Epithelial cell of esophagus (primary cell): ENCODE measurements around the gene ENDOD1.

ENCODE experiments used
- DNase-seq: peaks from one replicate; pipeline ENCODE4 v3.0.0; 2010; ENCODE audit warnings: low read depth
- H3K4me3 ChIP-seq: 2 replicates; pipeline ENCODE4 v1.5.1; 2011; ENCODE audit warnings: mild to moderate bottlenecking, low read length, control low read depth
- TF ChIP-seq, protein P1 (sequence below): IDR thresholded peaks from 2 replicates; pipeline ENCODE4 v1.5.1; 2011; ENCODE audit warnings: low read depth, mild to moderate bottlenecking, low read length, control low read depth, inconsistent platforms; ENCODE audit not compliant: insufficient read depth; ENCODE audit errors: missing control alignments

ENDOD1 gene

DNA sequence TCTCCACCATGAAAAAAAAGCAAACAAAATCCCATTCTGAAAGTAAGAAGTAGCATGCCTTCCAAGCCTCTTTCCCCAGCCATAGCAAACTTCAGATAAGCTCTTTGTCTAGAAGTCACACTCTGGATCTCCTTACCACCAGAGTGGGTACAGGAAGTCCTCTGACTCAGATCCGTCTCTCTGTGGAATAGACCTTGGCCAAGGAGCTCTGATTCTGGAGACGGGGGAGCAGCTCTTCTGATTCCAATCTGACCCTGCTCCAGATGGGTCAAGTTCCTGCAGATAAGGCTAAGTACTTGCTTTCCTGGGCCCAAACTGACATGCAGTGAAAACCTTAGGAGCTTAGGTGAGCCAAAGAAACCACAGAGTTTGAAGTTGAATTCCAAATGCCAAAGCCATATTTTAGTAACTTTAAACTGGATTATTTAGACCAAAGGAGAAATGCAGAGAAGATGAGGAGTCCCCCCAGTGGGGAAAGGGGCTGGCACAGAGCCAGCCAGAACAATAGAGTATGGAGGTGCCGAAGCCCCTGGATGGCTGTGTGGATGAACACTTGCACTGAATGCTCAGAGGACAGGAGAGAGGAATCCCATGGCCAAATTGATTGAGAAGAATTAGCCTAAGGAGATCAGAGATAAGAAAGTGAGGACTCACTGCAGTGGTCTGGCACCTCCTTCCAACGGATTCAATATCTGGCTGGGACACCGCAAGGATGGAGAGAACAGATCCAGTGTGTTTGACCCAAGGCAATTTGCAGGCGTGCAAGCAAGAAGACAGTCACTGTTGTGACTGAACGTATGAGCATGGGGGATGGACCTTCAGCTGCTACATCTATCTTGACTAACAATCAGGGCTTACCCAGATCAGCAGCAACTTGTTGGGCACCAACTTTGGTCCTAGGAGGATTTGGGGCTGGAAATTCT, 54.9 kb downstream of the ENDOD1 start:
- TF ChIP-seq, protein P1, sequence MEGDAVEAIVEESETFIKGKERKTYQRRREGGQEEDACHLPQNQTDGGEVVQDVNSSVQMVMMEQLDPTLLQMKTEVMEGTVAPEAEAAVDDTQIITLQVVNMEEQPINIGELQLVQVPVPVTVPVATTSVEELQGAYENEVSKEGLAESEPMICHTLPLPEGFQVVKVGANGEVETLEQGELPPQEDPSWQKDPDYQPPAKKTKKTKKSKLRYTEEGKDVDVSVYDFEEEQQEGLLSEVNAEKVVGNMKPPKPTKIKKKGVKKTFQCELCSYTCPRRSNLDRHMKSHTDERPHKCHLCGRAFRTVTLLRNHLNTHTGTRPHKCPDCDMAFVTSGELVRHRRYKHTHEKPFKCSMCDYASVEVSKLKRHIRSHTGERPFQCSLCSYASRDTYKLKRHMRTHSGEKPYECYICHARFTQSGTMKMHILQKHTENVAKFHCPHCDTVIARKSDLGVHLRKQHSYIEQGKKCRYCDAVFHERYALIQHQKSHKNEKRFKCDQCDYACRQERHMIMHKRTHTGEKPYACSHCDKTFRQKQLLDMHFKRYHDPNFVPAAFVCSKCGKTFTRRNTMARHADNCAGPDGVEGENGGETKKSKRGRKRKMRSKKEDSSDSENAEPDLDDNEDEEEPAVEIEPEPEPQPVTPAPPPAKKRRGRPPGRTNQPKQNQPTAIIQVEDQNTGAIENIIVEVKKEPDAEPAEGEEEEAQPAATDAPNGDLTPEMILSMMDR, result no peak
- H3K4me3 ChIP-seq, result no peak overlapping the region
- DNase-seq, result no peak

DNA sequence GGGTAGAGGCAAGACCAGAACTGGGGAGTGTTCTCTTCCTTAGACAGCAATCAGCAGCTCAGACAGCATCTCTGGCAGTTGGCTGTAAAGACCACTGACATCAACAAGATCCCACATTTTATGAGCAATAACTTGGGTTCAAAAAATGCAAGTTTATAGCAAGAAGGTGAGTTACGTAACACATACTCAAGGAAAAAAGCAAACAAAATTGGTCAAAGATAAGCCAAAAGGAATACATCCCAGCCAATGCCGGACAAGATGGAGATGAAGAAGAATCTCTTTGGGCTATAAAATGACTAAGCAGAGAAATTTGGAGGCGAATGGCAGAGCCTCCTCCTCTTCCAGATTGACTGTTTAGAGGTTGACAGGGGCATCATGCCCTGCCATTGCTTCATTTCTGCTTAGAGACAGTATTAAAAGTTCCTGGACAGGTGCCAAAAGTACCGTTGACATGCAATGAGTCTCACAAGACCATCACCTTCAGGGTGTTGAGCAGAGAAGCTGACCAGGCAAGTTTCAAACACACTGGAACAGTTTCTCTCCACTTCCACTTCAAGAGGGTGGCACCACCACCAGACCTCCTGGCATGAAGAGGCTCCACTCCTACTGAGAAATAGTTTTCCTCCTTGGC, 55.9 kb downstream of the ENDOD1 start:
- DNase-seq, result peak; percentile 40
- H3K4me3 ChIP-seq, result no peak overlapping the region
- TF ChIP-seq, protein P1, result no peak

DNA sequence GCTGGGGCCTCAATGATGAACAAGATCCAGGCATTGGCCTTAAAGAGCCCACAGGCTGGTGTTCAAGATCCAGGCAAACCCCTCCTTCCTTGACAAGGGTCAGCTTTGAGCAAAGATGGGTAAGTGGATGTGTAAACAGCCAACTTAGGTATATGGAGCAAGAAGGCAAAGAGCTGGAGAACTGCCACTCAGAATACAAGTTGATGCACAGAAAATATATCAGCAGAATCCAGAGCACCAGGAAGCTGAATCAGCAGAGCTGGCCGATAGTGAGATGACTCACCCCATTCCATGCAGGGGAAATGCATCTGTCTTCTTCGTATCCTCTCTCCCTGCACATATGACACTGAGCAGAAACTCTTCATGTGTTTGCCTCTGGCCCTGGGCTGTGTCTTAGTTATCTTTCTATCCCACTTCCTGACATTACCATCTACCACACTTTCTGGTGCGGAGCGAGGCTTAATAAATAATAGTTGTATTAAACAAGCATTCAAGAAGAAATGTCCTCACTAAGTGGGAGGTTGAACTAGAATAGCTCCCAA, 57.8 kb downstream of the ENDOD1 start:
- peak; percentile 92 for DNase-seq
- TF ChIP-seq, protein P1, result no peak
- H3K4me3 ChIP-seq, result no peak overlapping the region

DNA sequence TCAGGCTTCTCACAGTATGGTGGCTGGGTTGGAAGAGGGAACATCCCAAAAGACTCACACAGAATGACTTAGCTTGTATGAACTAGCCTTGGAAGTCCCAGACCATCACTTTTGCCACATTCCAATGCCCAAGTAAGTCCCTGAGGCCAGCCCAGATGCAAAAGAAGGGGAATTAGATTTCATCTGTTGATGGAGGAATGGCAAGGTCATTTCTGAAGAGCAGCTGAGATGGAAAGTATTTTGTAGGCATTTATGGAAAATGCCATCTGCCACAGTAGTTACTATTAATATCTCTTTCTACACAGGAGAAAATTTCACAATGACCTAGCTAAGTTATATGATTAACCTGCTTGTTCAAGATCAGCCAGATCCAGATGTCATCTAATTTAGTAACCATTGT, 58.8 kb downstream of the ENDOD1 start:
- DNase-seq, result no peak
- TF ChIP-seq, protein P1, result no peak
- H3K4me3 ChIP-seq, result no peak overlapping the region

DNA sequence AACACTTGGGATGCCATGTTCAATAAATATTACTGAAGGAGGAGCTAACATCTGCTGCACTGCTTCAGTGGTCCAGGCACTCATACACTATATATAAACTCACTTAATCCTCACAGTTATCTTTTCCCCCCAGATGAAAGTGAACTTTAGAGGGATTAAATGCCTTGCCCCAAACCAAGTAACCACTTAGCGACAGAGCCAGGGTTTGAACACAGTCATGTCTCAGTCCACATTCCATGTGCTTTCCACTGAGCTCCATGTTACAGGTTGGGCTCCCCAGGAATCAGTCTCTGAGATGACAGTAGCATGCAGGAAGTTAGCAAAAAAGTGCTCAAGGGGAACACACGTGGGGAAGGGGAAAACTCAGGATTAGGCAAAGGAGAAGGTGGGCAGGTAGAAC, 59.3 kb downstream of the ENDOD1 start:
- no peak for DNase-seq
- no peak overlapping the region for H3K4me3 ChIP-seq
- TF ChIP-seq, protein P1, result no peak

DNA sequence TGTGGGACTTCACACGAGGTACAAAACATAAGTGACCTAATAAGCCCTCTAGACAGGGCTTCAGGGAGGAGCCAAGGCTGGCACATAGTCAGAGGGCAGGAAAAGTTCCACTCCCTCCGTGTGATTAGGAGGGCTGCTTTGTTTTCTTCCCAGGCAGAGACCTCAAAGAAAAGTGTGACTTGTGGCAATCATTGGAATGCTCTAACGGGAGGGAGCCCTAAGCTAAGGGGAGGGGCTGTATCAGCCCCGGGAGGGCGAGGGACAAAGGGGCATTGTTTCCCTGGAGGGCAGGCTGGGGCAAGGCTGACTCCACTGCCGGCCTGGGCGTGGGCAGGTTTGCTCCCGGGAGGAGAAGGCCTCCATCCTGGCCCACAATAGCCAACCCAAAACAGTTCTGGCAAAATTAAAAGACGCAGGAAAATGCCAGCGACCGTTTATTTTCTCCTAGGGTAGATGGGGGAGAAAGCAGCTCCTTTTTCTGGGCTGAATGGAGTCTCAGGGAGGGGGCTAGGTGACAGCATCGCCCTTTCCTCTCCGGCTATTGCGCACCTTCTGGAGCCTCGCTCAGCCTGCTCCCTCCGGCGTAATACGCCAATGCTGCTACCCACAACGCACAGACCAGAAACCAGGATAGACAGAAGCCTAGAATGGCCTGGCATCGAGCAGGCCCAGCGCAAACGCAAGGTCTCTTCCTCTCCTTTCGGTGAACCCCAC, 60.2 kb downstream of the ENDOD1 start:
- peak overlapping the region; percentile 57 for H3K4me3 ChIP-seq
- peak; percentile 32 for DNase-seq
- TF ChIP-seq, protein P1, result no peak
